Renal cortical epithelial cell (primary cell): ENCODE data around the gene BRD7. TPM values are rescaled to one million over a fixed set of nuclear protein-coding genes. Genes with fewer than 3 reads are reported as not detected.

Experiments
- DNase-seq: peaks from one replicate; pipeline ENCODE4 v3.0.0-alpha.2; 2011; ENCODE audit warnings: low read depth
- total RNA-seq: library from RNA; depleted of rRNA; stranded (reverse); fragments of >200 nt; gene quantifications from 2 replicates; pipeline ENCODE4 v1.2.3, GENCODE V29; 2014

Gene BRD7
- total RNA-seq, 1 donor from 2014 or later = 67.6 TPM

GRCh38 chr16:50322333-50322732, 46.5 kb downstream of the BRD7 start:
- no peak for DNase-seq

- DNase-seq = no peak
These were observed 48.5 kb downstream of the BRD7 start for GRCh38 chr16:50320310-50320709.

GRCh38 chr16:50318796-50319578, 49.8 kb downstream of the BRD7 start:
- peak; percentile 9 for DNase-seq

- peak; percentile 22 for DNase-seq
These were observed 51.7 kb downstream of the BRD7 start for GRCh38 chr16:50316848-50317630.

GRCh38 chr16:50316102-50316847, 52.5 kb downstream of the BRD7 start:
- no peak for DNase-seq

- no peak for DNase-seq
These were observed 53.3 kb downstream of the BRD7 start for GRCh38 chr16:50315346-50315997.

GRCh38 chr16:50314665-50315064, 54.1 kb downstream of the BRD7 start:
- DNase-seq = no peak

GRCh38 chr16:50313596-50314478, 55.0 kb downstream of the BRD7 start:
- no peak for DNase-seq

- no peak for DNase-seq
These were observed 56.8 kb downstream of the BRD7 start for GRCh38 chr16:50311891-50312501.

GRCh38 chr16:50311134-50311528, 57.7 kb downstream of the BRD7 start:
- DNase-seq = no peak

GRCh38 chr16:50310308-50311133, 58.3 kb downstream of the BRD7 start:
- no peak for DNase-seq

- DNase-seq = no peak
These were observed 59.1 kb downstream of the BRD7 start for GRCh38 chr16:50309527-50310307.

- DNase-seq = no peak
These were observed 59.6 kb downstream of the BRD7 start for GRCh38 chr16:50309156-50309526.

- DNase-seq = no peak
These were observed 60.4 kb downstream of the BRD7 start for GRCh38 chr16:50308237-50308965.

GRCh38 chr16:50306287-50306686, 62.5 kb downstream of the BRD7 start:
- no peak for DNase-seq

- DNase-seq = no peak
These were observed 63.2 kb downstream of the BRD7 start for GRCh38 chr16:50305441-50306061.
